Effector memory CD4-positive, alpha-beta T cell (primary cell): ENCODE data around the gene ZMIZ1.

Experiments
- DNase-seq, 3 donors: peaks; one replicate each; pipeline ENCODE4 v3.0.0-alpha.2; 2020
- H3K27ac ChIP-seq: 2 replicates; pipeline ENCODE4 v1.7.0; 2013; ENCODE audit warnings: mild to moderate bottlenecking, low read length, moderate library complexity; ENCODE audit not compliant: insufficient read depth, poor library complexity, severe bottlenecking
- H3K27me3 ChIP-seq: replicated peaks from 2 replicates; pipeline ENCODE4 v1.7.0; 2013; ENCODE audit warnings: mild to moderate bottlenecking, low read length; ENCODE audit not compliant: insufficient read depth, control insufficient read depth, poor library complexity, severe bottlenecking
- H3K36me3 ChIP-seq: 2 replicates; pipeline ENCODE4 v1.7.0; 2013; ENCODE audit warnings: mild to moderate bottlenecking, low read length, moderate library complexity; ENCODE audit not compliant: control insufficient read depth, insufficient read depth
- H3K4me1 ChIP-seq: 2 replicates; pipeline ENCODE4 v1.7.0; 2013; ENCODE audit warnings: low read length, mild to moderate bottlenecking; ENCODE audit not compliant: control insufficient read depth, insufficient read depth, poor library complexity, severe bottlenecking
- H3K4me3 ChIP-seq: 2 replicates; pipeline ENCODE4 v1.7.0; 2013; ENCODE audit warnings: low read length, low read depth, mild to moderate bottlenecking; ENCODE audit not compliant: insufficient read depth, poor library complexity, severe bottlenecking
- H3K9me3 ChIP-seq: 2 replicates; pipeline ENCODE4 v1.7.0; 2013; ENCODE audit warnings: mild to moderate bottlenecking, low read length, moderate library complexity; ENCODE audit not compliant: control insufficient read depth

The ZMIZ1 gene

DNA sequence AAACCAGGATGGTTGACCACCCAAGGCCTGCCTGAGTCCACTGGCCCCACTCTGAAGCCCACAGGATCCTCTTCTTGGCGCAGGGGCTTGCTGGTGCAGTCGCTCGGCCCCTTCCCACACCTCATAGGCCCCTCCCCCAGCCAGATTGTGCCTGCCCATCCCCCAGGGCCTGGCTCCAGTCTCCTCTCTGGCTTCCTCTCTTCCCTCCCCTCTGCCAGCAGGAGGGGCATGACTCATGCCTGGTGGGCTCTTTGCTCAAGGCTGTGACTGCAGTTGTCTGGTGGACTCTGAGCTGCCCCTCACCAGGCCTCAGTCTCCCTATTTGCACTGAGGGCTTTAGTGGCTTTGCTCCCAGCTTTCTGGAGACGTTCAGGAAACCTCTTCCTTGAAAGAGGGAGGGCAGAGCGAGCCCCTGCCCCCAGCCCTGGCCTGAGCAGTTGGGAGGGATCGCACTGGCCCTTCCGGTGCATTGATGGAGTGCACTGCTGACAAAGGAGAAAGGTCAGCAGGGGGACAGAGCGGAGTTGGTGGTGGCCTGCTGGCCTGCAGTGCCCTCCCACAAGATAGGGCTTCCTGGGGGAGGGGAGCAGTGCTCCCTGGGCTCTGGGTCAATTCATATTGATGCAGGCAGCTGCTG lies 60.7 kb downstream of the ZMIZ1 start:
- Histone ChIP-seq H3K4me1 (no peaks in the 10 kb centered on the region), H3K27me3 (no peaks in the 10 kb centered on the region), H3K9me3 (no peaks in the 10 kb centered on the region), H3K27ac (no peak overlapping the region), H3K36me3 (no peaks in the 10 kb centered on the region), H3K4me3 (no peak overlapping the region)
- no peak for DNase-seq

DNA sequence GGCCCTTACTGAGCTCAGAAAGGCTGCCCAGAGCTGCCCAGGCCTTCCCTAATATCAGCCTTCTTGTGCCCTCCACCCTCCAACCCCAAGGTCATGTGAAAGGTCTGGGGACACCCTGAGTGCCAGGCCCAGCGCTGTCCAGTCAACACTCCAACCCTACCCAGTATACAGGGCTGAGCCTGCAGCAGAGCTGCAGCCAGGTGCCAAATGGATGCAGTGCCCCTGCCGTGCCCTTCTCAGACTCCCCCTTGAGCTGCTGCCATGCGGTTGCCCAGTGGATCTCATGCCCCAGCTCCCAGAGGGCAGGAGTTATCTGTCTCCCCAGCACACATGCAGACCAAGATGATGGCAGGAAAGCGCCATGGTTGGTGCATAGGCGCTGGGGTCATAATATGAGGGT lies 61.5 kb downstream of the ZMIZ1 start:
- no peaks in the 10 kb centered on the region for H3K36me3 ChIP-seq
- no peaks in the 10 kb centered on the region for H3K27me3 ChIP-seq
- H3K4me3 ChIP-seq, result no peak overlapping the region
- H3K4me1 ChIP-seq, result peaks cover 2% of the 10 kb centered on the region
- H3K9me3 ChIP-seq, result no peaks in the 10 kb centered on the region
- no peak overlapping the region for H3K27ac ChIP-seq
- no peak for DNase-seq

GRCh38 chr10:79130846-79131245 lies 62.1 kb downstream of the ZMIZ1 start:
- DNase-seq, result no peak
- Histone ChIP-seq H3K4me1 (peaks cover 5% of the 10 kb centered on the region), H3K27ac (no peak overlapping the region), H3K36me3 (no peaks in the 10 kb centered on the region), H3K4me3 (no peak overlapping the region), H3K27me3 (no peaks in the 10 kb centered on the region), H3K9me3 (no peaks in the 10 kb centered on the region)

DNA sequence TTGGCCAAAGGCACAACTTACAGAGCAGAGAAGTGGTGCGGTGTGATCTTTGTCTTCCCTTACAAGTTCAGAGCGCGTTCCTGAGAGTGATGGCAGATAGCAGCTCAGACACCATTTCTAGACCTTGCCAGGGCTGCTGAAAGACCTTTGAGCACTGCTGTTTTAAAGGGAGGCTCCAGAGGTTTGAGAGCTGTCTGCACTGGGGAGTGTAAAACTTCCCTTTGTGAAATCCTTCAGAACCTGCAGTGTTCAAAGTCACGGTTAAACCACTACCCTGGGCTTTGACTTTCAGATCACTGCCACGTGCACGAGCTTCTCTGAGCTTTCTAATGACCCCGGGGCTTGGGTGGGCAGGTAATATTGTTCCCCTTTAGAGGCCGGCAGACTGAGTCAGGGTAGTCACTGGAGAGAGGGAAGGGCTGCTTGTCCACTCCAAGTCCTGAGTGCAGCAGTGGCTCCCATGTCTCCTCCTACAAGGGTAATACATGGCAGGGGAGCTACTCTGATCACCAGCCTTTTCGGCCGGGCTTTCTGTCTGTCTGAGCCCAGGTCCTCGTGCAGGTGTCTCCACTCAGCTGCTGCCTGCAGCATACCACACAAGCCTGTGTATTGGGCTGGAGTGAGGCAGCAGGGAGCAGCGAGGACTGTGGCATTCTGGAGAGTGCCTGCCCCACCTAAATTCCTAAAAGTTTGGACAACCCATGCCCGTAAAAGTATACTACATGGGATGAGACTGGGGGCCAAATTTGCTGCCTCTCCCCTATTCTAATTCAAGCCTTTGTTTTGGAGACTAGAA lies 63.3 kb downstream of the ZMIZ1 start:
- peaks cover 17% of the 10 kb centered on the region for H3K4me1 ChIP-seq
- H3K9me3 ChIP-seq, result no peaks in the 10 kb centered on the region
- H3K36me3 ChIP-seq, result no peaks in the 10 kb centered on the region
- no peak for DNase-seq
- H3K27me3 ChIP-seq, result no peaks in the 10 kb centered on the region
- no peak overlapping the region for H3K4me3 ChIP-seq
- no peak overlapping the region for H3K27ac ChIP-seq

DNA sequence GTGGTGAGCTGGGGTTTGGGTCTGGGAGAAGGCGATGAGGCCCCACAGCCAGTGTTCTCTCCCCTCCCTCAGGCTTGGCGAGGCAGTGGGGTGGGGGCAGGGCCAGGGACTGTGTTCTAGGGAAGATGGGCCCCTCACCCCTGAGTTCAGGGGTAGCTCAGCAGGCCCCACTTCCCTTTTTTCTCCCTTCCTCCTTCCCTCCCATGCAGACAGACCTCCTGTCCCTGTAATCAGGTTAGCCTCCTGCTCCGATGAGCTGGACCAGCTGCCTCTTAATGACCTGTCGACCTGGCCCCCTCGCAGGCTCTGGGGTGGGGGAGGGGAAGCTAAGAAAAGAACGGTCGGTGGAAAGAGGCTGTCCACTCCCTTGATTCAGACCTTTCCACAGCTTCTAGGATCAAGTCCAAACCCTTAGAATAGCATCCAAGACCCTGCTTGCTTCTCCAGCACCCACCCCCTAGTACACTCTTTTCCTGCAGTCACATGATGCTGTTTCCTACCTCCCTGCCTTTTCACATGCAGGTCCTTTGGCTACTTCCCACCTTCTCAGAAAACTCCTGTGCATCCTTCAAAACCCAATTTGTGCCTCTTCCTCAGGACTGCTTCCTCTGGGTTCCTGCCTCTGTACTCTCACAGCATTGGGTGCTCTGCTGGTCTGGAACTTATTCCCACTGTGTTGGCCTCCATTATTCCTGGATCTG lies 64.1 kb downstream of the ZMIZ1 start:
- no peak for DNase-seq
- peaks cover 25% of the 10 kb centered on the region for H3K4me1 ChIP-seq
- H3K9me3 ChIP-seq, result no peaks in the 10 kb centered on the region
- no peaks in the 10 kb centered on the region for H3K27me3 ChIP-seq
- no peaks in the 10 kb centered on the region for H3K36me3 ChIP-seq
- no peak overlapping the region for H3K27ac ChIP-seq
- H3K4me3 ChIP-seq, result no peak overlapping the region

DNA sequence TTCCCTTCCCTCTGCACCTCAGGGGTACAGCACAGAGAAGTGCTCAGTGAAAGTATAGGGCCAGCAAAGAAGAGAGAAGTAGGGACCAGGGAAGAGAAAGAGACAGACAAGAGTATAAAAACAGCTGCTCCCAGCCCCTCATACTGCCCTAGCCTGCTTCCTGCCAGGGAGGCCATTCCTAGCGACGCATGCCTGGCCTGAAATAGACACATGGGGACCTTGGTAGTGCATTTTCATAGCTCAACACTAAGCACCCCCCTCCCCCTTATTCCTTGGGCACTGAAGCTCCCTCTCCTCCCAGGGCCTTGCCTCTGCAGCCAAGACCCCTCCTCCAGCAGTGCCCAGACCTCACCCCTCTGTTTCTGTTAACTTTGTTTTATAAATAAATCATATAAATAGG lies 64.7 kb downstream of the ZMIZ1 start:
- H3K4me3 ChIP-seq, result no peak overlapping the region
- no peaks in the 10 kb centered on the region for H3K36me3 ChIP-seq
- no peak overlapping the region for H3K27ac ChIP-seq
- H3K4me1 ChIP-seq, result peaks cover 31% of the 10 kb centered on the region
- no peaks in the 10 kb centered on the region for H3K27me3 ChIP-seq
- no peak for DNase-seq
- no peaks in the 10 kb centered on the region for H3K9me3 ChIP-seq

GRCh38 chr10:79135790-79136189 lies 67.0 kb downstream of the ZMIZ1 start:
- Histone ChIP-seq H3K27ac (peak overlapping the region; percentile 45), H3K36me3 (no peaks in the 10 kb centered on the region), H3K4me1 (peaks cover 33% of the 10 kb centered on the region), H3K4me3 (no peak overlapping the region), H3K27me3 (no peaks in the 10 kb centered on the region), H3K9me3 (no peaks in the 10 kb centered on the region)
- DNase-seq, result no peak

GRCh38 chr10:79136236-79137005 lies 67.7 kb downstream of the ZMIZ1 start:
- no peak for DNase-seq
- H3K9me3 ChIP-seq, result no peaks in the 10 kb centered on the region
- H3K36me3 ChIP-seq, result no peaks in the 10 kb centered on the region
- H3K4me3 ChIP-seq, result no peak overlapping the region
- H3K27ac ChIP-seq, result peak overlapping the region; percentile 45
- H3K27me3 ChIP-seq, result no peaks in the 10 kb centered on the region
- peaks cover 33% of the 10 kb centered on the region for H3K4me1 ChIP-seq

GRCh38 chr10:79137300-79137756 lies 68.6 kb downstream of the ZMIZ1 start:
- H3K9me3 ChIP-seq, result no peaks in the 10 kb centered on the region
- H3K27me3 ChIP-seq, result no peaks in the 10 kb centered on the region
- peaks cover 33% of the 10 kb centered on the region for H3K4me1 ChIP-seq
- H3K36me3 ChIP-seq, result no peaks in the 10 kb centered on the region
- peak overlapping the region; percentile 23 for H3K4me3 ChIP-seq
- no peak for DNase-seq
- peak overlapping the region; percentile 30 for H3K27ac ChIP-seq
